Keratinocyte (primary cell): ENCODE data around the gene XPO1. TPM values are rescaled to one million over a fixed set of nuclear protein-coding genes. Genes with fewer than 3 reads are reported as not detected.

Experiments used
- DNase-seq: peaks from one replicate; pipeline ENCODE4 v3.0.0-alpha.2; 2011; ENCODE audit warnings: low read depth, missing footprints, low spot score
- FAIRE-seq: peaks from 2 replicates; lab custom pipeline; 2011; peaks lifted over from hg19 to GRCh38; lab: Jason Lieb, UNC
- H2AFZ ChIP-seq: 2 replicates; pipeline ENCODE4 v1.6.0; 2012; ENCODE audit warnings: low read length, control low read depth, inconsistent platforms; ENCODE audit not compliant: control insufficient read depth
- H3K27ac ChIP-seq: 2 replicates; pipeline ENCODE4 v1.5.1; 2011; ENCODE audit warnings: low read length; ENCODE audit not compliant: control insufficient read depth, insufficient read depth
- H3K27me3 ChIP-seq: 3 replicates; pipeline ENCODE4 v1.6.0; 2011; ENCODE audit warnings: low read length; ENCODE audit not compliant: control insufficient read depth, insufficient read depth; ENCODE audit errors: extremely low read depth
- H3K36me3 ChIP-seq, 2 experiments: 2 replicates in 1 of 2; 3 replicates in 1 of 2; pipeline ENCODE4 v1.5.1; 2011; ENCODE audit warnings: low read length in 2 of 2, mild to moderate bottlenecking in 1 of 2; ENCODE audit not compliant: control insufficient read depth in 2 of 2, insufficient read depth in 2 of 2; ENCODE audit errors: extremely low read depth in 1 of 2
- H3K4me1 ChIP-seq: 3 replicates; pipeline ENCODE4 v1.5.1; 2011; ENCODE audit warnings: low read length; ENCODE audit not compliant: control insufficient read depth, insufficient read depth; ENCODE audit errors: extremely low read depth
- H3K4me2 ChIP-seq: 3 replicates; pipeline ENCODE4 v1.6.0; 2011; ENCODE audit warnings: low read depth, low read length; ENCODE audit not compliant: control insufficient read depth, insufficient read depth; ENCODE audit errors: extremely low read depth
- H3K4me3 ChIP-seq, 3 experiments: fragments of 200-600 bp in 1 of 3; sonication (generic) in 1 of 3; 2 replicates in 2 of 3; 3 replicates in 1 of 3; pipeline ENCODE4 v1.5.1; 2011 to 2016; ENCODE audit warnings: low read length in 3 of 3, mild to moderate bottlenecking in 3 of 3, control low read depth in 2 of 3, inconsistent platforms in 1 of 3, low read depth in 1 of 3, mixed read lengths in 1 of 3, mixed run types in 1 of 3, moderate library complexity in 1 of 3; ENCODE audit not compliant: control insufficient read depth in 2 of 3, insufficient read depth in 2 of 3; ENCODE audit errors: extremely low read depth in 1 of 3
- H3K79me2 ChIP-seq: 2 replicates; pipeline ENCODE4 v1.6.0; 2012; ENCODE audit warnings: low read length; ENCODE audit not compliant: control insufficient read depth, insufficient read depth
- H3K9ac ChIP-seq: 3 replicates; pipeline ENCODE4 v1.6.0; 2011; ENCODE audit warnings: low read length; ENCODE audit not compliant: control insufficient read depth, insufficient read depth; ENCODE audit errors: extremely low read depth
- H3K9me1 ChIP-seq: 3 replicates; pipeline ENCODE4 v1.6.0; 2011; ENCODE audit warnings: low read length; ENCODE audit not compliant: control insufficient read depth, insufficient read depth; ENCODE audit errors: extremely low read depth
- H3K9me3 ChIP-seq: 2 replicates; pipeline ENCODE4 v1.5.1; 2012; ENCODE audit warnings: low read depth, low read length; ENCODE audit not compliant: control insufficient read depth
- H4K20me1 ChIP-seq: 3 replicates; pipeline ENCODE4 v1.6.0; 2011; ENCODE audit warnings: low read length; ENCODE audit not compliant: control insufficient read depth, insufficient read depth; ENCODE audit errors: extremely low read depth
- EZH2 ChIP-seq: IDR thresholded peaks from one replicate; pipeline ENCODE4 v1.6.1; 2012; ENCODE audit warnings: inconsistent platforms, mild to moderate bottlenecking, low read length, moderate library complexity
- dilution Hi-C: fragments of 300-500 bp; cut with MboI; formaldehyde crosslinking; loops from one replicate; pipeline ENCODE4 v1.7.0; 2020; ENCODE audit warnings: low sequenced_read_pairs; ENCODE audit not compliant: extremely low pct_ligation_motif_present
- polyA plus RNA-seq, 5 experiments: library from polyadenylated mRNA; depleted of rRNA in 3 of 5; stranded (reverse) in 3 of 5; stranded (forward) in 1 of 5; unstranded in 1 of 5; fragments of >200 nt; gene quantifications; 1 replicate in 1 of 5; 2 replicates in 3 of 5; 3 replicates in 1 of 5; pipeline versions ENCODE4 v1.2.1 to v1.2.3, GENCODE V29; 2011 to 2012; ENCODE audit warnings: missing spikeins in 2 of 5, low read depth in 1 of 5, low replicate concordance in 1 of 5
- TF ChIP-seq, protein P1 (sequence below), 3 experiments: IDR thresholded peaks in 1 of 3; conservative IDR thresholded peaks in 1 of 3; optimal IDR thresholded peaks in 1 of 3; 2 replicates in 2 of 3; 3 replicates in 1 of 3; pipeline versions ENCODE3 to v1.5.1; 2011; ENCODE audit warnings: low read length in 3 of 3, mild to moderate bottlenecking in 3 of 3, moderate library complexity in 2 of 3, control low read depth in 1 of 3, inconsistent platforms in 1 of 3; ENCODE audit not compliant: insufficient read depth in 2 of 3; ENCODE audit errors: extremely low read depth in 1 of 3

Gene XPO1
- polyA plus RNA-seq, 1 donor (not counting 4 experiments of a cell fraction or from before 2014, with no cell fraction given), result 144 TPM

DNA sequence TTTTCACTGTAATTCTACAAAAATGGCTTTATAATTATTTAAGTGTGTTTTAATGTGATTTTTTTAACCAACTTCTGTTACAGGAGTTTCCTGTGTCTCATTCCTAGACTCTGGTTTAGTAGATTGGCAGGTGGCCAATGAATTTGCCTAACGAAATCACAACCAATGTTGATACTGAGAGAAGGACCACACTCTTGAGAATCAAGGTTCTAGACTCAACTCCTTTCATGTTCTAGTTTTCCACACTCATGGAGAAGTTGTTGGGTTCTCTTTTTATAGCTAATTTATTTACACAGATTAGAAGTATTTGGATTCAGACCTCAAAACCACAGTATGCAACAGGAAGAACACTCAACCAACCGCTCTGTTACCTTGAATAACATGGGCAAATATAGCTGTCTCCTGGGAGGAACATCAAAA is 44.6 kb downstream of the XPO1 start:
- no peak overlapping the region for H3K4me2 ChIP-seq
- H3K79me2 ChIP-seq, result peaks cover 10% of the 10 kb centered on the region
- H2AFZ ChIP-seq, result no peak overlapping the region
- TF ChIP-seq EZH2, result no peak
- TF ChIP-seq, protein P1, sequence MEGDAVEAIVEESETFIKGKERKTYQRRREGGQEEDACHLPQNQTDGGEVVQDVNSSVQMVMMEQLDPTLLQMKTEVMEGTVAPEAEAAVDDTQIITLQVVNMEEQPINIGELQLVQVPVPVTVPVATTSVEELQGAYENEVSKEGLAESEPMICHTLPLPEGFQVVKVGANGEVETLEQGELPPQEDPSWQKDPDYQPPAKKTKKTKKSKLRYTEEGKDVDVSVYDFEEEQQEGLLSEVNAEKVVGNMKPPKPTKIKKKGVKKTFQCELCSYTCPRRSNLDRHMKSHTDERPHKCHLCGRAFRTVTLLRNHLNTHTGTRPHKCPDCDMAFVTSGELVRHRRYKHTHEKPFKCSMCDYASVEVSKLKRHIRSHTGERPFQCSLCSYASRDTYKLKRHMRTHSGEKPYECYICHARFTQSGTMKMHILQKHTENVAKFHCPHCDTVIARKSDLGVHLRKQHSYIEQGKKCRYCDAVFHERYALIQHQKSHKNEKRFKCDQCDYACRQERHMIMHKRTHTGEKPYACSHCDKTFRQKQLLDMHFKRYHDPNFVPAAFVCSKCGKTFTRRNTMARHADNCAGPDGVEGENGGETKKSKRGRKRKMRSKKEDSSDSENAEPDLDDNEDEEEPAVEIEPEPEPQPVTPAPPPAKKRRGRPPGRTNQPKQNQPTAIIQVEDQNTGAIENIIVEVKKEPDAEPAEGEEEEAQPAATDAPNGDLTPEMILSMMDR (optimal IDR thresholded peaks at IDR 0.05 in 1 of 3, IDR thresholded peaks at IDR 0.05 in 1 of 3, conservative IDR thresholded peaks at IDR 0.05 in 1 of 3; ENCODE audit: extremely low read depth in 1 of 3, insufficient read depth in 2 of 3, low read length in 3 of 3), result no peak
- no peak overlapping the region for H3K9ac ChIP-seq
- no peaks in the 10 kb centered on the region for H4K20me1 ChIP-seq
- H3K4me1 ChIP-seq, result no peaks in the 10 kb centered on the region
- H3K27me3 ChIP-seq, result no peaks in the 10 kb centered on the region
- H3K27ac ChIP-seq, result no peak overlapping the region
- H3K9me3 ChIP-seq, result no peaks in the 10 kb centered on the region
- H3K9me1 ChIP-seq, result no peaks in the 10 kb centered on the region
- peaks cover 20 to 34% of the 10 kb centered on the region in 2 experiments for H3K36me3 ChIP-seq
- dilution Hi-C loops, result no loop called here
- no peak overlapping the region for H3K4me3 ChIP-seq
- no peak for DNase-seq
- no peak for FAIRE-seq

DNA sequence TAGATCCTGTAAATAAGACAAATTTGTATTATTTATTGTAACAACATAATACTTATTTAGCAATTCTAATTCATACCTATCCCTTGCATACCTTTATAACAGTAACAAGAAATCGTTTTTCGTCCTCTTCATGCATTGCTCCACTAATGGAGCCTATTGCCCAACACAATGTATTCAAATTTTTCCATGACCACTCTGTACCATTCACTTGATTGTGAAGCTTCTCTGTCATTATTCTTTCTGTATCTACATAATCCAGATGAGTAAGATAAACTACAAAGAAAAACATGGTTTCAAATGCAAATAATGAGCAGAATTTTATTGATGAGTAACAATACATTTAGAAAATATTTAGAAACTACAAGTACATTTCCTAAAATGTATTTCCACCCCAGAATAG is 45.7 kb downstream of the XPO1 start:
- no peak for DNase-seq
- TF ChIP-seq, protein P1 (optimal IDR thresholded peaks at IDR 0.05 in 1 of 3, IDR thresholded peaks at IDR 0.05 in 1 of 3, conservative IDR thresholded peaks at IDR 0.05 in 1 of 3; ENCODE audit: extremely low read depth in 1 of 3, insufficient read depth in 2 of 3, low read length in 3 of 3), result no peak
- Histone ChIP-seq H3K9me1 (no peaks in the 10 kb centered on the region), H3K4me3 (no peak overlapping the region), H3K4me1 (no peaks in the 10 kb centered on the region), H3K27ac (no peak overlapping the region), H3K4me2 (no peak overlapping the region), H3K36me3 (peaks cover 21 to 32% of the 10 kb centered on the region in 2 experiments), H3K79me2 (peaks cover 10% of the 10 kb centered on the region), H2AFZ (no peak overlapping the region), H4K20me1 (no peaks in the 10 kb centered on the region), H3K9ac (no peak overlapping the region), H3K9me3 (no peaks in the 10 kb centered on the region), H3K27me3 (no peaks in the 10 kb centered on the region)
- no peak for FAIRE-seq
- dilution Hi-C loops, result no loop called here
